Loucy (cell line): Measurements from ENCODE around the gene ATXN7L1.

ENCODE experiments used
- H2AFZ ChIP-seq: fragments of 200-600 bp; sonication (generic); 2 replicates; pipeline ENCODE4 v1.6.0; 2016; ENCODE audit warnings: antibody characterized with exemption, mild to moderate bottlenecking, low read length, moderate library complexity
- H3F3A ChIP-seq: fragments of 200-600 bp; 2 replicates; pipeline ENCODE4 v1.6.0; 2016; ENCODE audit warnings: antibody characterized with exemption, low read depth, mild to moderate bottlenecking
- H3K27me3 ChIP-seq: fragments of 200-600 bp; sonication (generic); 2 replicates; pipeline ENCODE4 v1.6.1; 2014; ENCODE audit warnings: low read length, mild to moderate bottlenecking; ENCODE audit not compliant: insufficient read depth, poor library complexity, severe bottlenecking
- H3K36me3 ChIP-seq: fragments of 200-600 bp; sonication (generic); 2 replicates; pipeline ENCODE4 v1.6.1; 2016; ENCODE audit warnings: low read length; ENCODE audit not compliant: insufficient read depth
- H3K4me1 ChIP-seq: fragments of 200-600 bp; sonication (generic); 2 replicates; pipeline ENCODE4 v1.5.1; 2014; ENCODE audit warnings: low read length, mild to moderate bottlenecking; ENCODE audit not compliant: insufficient read depth, poor library complexity, severe bottlenecking
- H3K4me2 ChIP-seq: fragments of 200-600 bp; sonication (generic); 2 replicates; pipeline ENCODE4 v1.6.0; 2014; ENCODE audit warnings: antibody characterized with exemption, low read length, low read depth, mild to moderate bottlenecking; ENCODE audit not compliant: poor library complexity, severe bottlenecking
- H3K4me3 ChIP-seq: fragments of 200-600 bp; sonication (generic); 2 replicates; pipeline ENCODE4 v1.5.1; 2014; ENCODE audit warnings: low read length, mild to moderate bottlenecking, mixed read lengths; ENCODE audit not compliant: poor library complexity, severe bottlenecking
- H3K79me2 ChIP-seq: fragments of 200-600 bp; sonication (generic); 2 replicates; pipeline ENCODE4 v1.6.1; 2014; ENCODE audit warnings: low read length; ENCODE audit not compliant: insufficient read depth
- H3K9ac ChIP-seq: fragments of 200-600 bp; sonication (generic); 2 replicates; pipeline ENCODE4 v1.6.0; 2014; ENCODE audit warnings: mild to moderate bottlenecking, low read depth, low read length, moderate library complexity; ENCODE audit not compliant: poor library complexity, severe bottlenecking
- H3K9me2 ChIP-seq: fragments of 200-600 bp; sonication (generic); replicated peaks from 2 replicates; pipeline ENCODE4 v1.6.1; 2016; ENCODE audit warnings: low read depth, low read length, mixed read lengths
- H3K9me3 ChIP-seq: fragments of 200-600 bp; sonication (generic); 2 replicates; pipeline ENCODE4 v1.6.1; 2014; ENCODE audit warnings: mild to moderate bottlenecking, antibody characterized with exemption, low read length, low read depth; ENCODE audit not compliant: insufficient read depth
- H4K20me1 ChIP-seq: fragments of 200-600 bp; sonication (generic); 2 replicates; pipeline ENCODE4 v1.6.0; 2014; ENCODE audit warnings: antibody characterized with exemption, low read length, mild to moderate bottlenecking; ENCODE audit not compliant: insufficient read depth, poor library complexity, severe bottlenecking
- EZH2phosphoT487 ChIP-seq: fragments of 200-600 bp; IDR thresholded peaks from 2 replicates; pipeline ENCODE4 v1.6.1; 2018; ENCODE audit warnings: antibody characterized with exemption, mild to moderate bottlenecking, moderate library complexity, borderline replicate concordance
- TF ChIP-seq, protein P1 (sequence below): fragments of 200-600 bp; sonication (generic); conservative IDR thresholded peaks from 2 replicates; pipeline ENCODE4 v1.5.1; 2014; ENCODE audit warnings: mild to moderate bottlenecking, antibody characterized with exemption, low read length

Gene ATXN7L1

DNA sequence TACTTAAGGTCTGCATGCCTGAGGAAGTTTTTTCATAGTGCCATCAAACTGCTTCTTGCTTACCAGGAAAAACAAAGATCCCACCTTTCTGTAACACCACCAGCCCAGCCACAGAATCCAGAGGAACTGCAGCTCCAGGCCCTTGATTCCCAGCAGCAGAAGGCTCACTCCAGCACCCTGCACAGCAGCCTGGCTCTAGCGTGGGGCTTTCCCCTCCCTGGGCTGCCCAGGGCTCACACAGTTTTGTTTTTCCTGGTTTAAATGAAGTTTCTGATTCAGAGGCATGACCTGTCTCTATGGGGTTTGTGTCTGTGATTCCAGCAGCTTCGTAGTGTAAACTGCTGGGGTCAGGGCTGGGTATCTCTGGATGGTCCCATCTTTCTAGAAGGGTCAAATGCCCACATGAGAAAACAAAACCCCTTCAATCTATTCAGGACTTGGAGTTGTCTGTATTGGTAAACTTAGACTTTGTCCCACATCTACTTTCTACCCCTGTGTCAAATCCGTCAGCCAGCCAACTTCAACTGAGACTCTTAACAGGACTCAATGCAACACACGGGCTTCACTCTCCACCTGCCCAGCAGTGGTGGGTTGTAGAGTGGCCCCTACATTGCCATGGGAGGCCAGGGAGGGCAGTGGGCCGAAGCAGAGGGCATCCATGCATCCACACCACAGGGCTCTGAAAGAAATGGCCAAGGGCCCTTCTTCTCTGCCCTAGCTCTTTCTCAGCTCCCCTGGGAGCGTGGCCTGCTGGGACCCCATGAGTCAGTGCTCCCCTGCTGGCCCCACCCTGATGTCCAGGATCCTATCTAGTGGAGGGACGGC lies 73.6 kb downstream of the ATXN7L1 start:
- Histone ChIP-seq H2AFZ (no peak overlapping the region), H3K4me3 (no peak overlapping the region), H3K9ac (no peak overlapping the region), H3K9me3 (no peaks in the 10 kb centered on the region), H3K36me3 (no peaks in the 10 kb centered on the region), H3K79me2 (no peaks in the 10 kb centered on the region), H4K20me1 (no peaks in the 10 kb centered on the region), H3K4me2 (no peak overlapping the region), H3K9me2 (no peaks in the 10 kb centered on the region), H3K4me1 (no peaks in the 10 kb centered on the region), H3F3A (no peaks in the 10 kb centered on the region), H3K27me3 (no peaks in the 10 kb centered on the region)
- TF ChIP-seq EZH2phosphoT487: no peak
- TF ChIP-seq, protein P1, sequence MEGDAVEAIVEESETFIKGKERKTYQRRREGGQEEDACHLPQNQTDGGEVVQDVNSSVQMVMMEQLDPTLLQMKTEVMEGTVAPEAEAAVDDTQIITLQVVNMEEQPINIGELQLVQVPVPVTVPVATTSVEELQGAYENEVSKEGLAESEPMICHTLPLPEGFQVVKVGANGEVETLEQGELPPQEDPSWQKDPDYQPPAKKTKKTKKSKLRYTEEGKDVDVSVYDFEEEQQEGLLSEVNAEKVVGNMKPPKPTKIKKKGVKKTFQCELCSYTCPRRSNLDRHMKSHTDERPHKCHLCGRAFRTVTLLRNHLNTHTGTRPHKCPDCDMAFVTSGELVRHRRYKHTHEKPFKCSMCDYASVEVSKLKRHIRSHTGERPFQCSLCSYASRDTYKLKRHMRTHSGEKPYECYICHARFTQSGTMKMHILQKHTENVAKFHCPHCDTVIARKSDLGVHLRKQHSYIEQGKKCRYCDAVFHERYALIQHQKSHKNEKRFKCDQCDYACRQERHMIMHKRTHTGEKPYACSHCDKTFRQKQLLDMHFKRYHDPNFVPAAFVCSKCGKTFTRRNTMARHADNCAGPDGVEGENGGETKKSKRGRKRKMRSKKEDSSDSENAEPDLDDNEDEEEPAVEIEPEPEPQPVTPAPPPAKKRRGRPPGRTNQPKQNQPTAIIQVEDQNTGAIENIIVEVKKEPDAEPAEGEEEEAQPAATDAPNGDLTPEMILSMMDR: no peak

DNA sequence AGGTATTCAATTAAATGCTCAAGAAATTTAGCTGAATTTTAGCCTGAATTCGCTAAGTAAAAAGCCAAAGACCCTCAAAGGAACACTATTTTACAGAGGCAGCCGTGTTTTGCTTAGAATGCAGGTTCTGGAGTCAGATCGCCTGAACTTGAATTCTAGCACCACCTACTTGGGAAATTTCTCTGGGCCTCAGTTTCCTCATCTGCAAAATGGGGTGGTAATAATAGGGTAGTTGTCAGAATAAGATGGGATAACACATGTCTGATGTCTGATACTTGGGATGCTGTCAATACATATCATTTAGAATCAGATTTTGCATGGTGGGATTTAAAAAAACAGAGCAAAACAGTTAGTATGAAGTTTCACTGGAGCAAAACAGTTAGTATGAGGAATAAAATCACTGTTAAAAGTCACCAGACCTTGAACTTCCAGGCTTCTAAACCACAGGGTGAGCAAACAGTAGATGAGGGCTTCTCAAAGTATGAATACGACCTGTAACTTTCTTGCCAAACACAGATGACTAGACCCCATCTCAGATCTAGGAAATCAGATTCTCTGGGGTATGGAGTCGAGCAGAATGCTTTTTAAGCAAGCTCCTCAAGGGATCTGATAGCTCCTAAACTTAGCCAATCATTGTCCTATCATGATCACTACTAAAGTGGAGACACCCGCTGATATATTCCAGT lies 75.4 kb downstream of the ATXN7L1 start:
- no peak overlapping the region for H2AFZ ChIP-seq
- H4K20me1 ChIP-seq: no peaks in the 10 kb centered on the region
- no peaks in the 10 kb centered on the region for H3K9me3 ChIP-seq
- TF ChIP-seq, protein P1: no peak
- H3K4me1 ChIP-seq: no peaks in the 10 kb centered on the region
- H3K27me3 ChIP-seq: no peaks in the 10 kb centered on the region
- no peak overlapping the region for H3K4me2 ChIP-seq
- no peaks in the 10 kb centered on the region for H3F3A ChIP-seq
- H3K9ac ChIP-seq: no peak overlapping the region
- no peaks in the 10 kb centered on the region for H3K36me3 ChIP-seq
- no peaks in the 10 kb centered on the region for H3K79me2 ChIP-seq
- H3K4me3 ChIP-seq: no peak overlapping the region
- H3K9me2 ChIP-seq: no peaks in the 10 kb centered on the region

DNA sequence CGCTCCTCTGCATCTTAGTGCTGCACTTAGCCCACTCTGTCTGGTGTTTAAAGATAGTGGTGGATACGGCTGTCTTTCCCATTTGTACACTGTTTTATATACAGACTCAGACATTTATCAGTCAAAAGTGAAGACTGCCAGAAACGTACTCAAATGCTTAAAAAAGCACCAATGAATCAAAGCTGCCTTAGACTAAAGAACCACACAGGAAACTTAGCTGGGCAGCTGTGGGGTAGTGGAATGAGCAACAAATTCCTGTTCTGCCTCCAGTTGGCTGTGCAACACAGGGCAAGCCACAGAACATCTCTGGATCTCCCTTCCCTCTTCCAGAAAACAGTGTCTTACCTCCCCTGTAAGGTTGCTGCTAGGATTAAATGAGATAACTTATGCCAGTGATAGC lies 76.0 kb downstream of the ATXN7L1 start:
- Histone ChIP-seq H4K20me1 (no peaks in the 10 kb centered on the region), H3K79me2 (no peaks in the 10 kb centered on the region), H3F3A (no peaks in the 10 kb centered on the region), H3K9me3 (no peaks in the 10 kb centered on the region), H3K9ac (no peak overlapping the region), H3K4me1 (no peaks in the 10 kb centered on the region), H3K9me2 (no peaks in the 10 kb centered on the region), H3K4me2 (no peak overlapping the region), H3K36me3 (no peaks in the 10 kb centered on the region), H3K4me3 (no peak overlapping the region), H2AFZ (no peak overlapping the region), H3K27me3 (no peaks in the 10 kb centered on the region)
- TF ChIP-seq, protein P1: no peak
- no peak for TF ChIP-seq EZH2phosphoT487
